ENCODE measurements around the gene RPUSD4.

DNA sequence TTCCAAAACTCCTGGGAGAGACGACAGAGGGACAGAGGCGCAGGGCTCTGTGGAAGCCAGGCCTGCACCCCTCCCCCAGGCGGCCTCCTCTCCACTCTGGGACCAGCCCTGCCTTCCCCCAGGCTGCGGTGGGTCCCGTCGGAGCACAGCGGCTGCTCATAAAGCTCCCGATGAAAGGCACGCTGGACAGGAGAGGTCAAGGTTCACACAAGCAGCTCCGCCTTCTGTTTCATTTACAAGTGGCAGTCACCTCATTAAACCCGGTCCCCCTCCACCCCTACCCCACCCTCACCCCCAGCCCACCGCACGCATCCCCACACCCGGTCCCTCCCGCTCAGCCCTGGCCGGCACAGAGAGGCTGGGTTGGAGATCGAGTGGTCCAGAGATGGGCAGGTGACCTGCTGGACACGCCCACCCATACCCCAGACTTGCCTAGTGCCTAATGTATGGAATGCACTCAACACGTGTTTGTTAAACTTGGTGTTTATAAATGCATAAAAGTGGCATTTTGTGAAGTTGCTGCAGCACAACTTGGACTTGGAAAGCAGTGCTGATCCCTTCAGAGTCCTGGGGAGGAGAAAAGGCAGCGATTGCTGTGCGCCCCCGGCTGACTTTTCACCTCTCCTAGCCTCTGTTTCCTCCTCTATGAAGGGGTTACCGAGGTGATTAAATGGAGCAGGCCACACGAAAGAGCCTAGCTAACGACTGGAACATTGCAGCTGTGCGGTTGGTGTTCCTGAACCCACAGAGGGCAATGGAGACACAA is 26.0 kb downstream of the RPUSD4 start:
- TF ChIP-seq, protein P1, sequence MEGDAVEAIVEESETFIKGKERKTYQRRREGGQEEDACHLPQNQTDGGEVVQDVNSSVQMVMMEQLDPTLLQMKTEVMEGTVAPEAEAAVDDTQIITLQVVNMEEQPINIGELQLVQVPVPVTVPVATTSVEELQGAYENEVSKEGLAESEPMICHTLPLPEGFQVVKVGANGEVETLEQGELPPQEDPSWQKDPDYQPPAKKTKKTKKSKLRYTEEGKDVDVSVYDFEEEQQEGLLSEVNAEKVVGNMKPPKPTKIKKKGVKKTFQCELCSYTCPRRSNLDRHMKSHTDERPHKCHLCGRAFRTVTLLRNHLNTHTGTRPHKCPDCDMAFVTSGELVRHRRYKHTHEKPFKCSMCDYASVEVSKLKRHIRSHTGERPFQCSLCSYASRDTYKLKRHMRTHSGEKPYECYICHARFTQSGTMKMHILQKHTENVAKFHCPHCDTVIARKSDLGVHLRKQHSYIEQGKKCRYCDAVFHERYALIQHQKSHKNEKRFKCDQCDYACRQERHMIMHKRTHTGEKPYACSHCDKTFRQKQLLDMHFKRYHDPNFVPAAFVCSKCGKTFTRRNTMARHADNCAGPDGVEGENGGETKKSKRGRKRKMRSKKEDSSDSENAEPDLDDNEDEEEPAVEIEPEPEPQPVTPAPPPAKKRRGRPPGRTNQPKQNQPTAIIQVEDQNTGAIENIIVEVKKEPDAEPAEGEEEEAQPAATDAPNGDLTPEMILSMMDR (IDR thresholded peaks at IDR 0.05; ENCODE audit: low read depth, low read length), result no peak
- no peak for TF ChIP-seq POLR2A (IDR thresholded peaks at IDR 0.05; ENCODE audit: extremely low read depth, insufficient read length)

Measured in NB4 (cell line).